HCT116 (cell line): ENCODE results near the gene MRPS35.

ENCODE experiments used
- POLR2A ChIP-seq: IDR thresholded peaks from 2 replicates; pipeline ENCODE4 v1.7.0; 2011; ENCODE audit warnings: borderline replicate concordance; ENCODE audit not compliant: insufficient read depth, insufficient read length; ENCODE audit errors: extremely low read depth
- POLR2AphosphoS5 ChIP-seq: IDR thresholded peaks from 2 replicates; pipeline ENCODE4 v1.6.1; 2011; ENCODE audit warnings: mild to moderate bottlenecking, low read depth, low read length, moderate library complexity

DNA sequence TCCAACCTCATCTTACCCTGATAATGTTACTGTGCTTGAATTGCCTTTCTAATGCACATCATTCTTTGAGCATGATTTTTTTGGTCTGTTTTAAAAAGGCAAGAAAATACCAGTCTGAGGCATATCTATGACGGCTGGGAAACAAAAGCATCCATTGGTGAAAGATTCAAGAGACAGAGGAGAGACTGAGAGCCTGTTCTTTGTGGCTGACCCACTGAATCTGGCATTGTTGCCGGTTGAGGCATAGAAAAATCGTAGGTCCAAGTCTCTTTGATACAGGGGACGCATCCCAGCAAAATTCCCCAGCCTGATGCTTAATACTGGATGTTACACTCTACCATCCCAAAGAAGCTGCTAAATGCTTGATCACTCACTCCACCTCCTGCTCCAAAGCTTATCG is 66.5 kb downstream of the MRPS35 start:
- TF ChIP-seq POLR2AphosphoS5 (no peak), POLR2A (no peak)
